Fibroblast of skin of scalp (primary cell): Measurements from ENCODE around the gene PSMB1.
"Not testable (repeated sequence)": the region's sequence is repeated elsewhere in the genome, so short reads cannot be mapped to it uniquely, and the experiment has no call there.

ENCODE experiments used
- DNase-seq: peaks from one replicate; pipeline ENCODE4 v3.0.0-alpha.2; 2013

Gene PSMB1

GRCh38 chr6:170502268-170502667 lies 50.8 kb downstream of the PSMB1 start:
- not testable (repeated sequence) for DNase-seq

DNA sequence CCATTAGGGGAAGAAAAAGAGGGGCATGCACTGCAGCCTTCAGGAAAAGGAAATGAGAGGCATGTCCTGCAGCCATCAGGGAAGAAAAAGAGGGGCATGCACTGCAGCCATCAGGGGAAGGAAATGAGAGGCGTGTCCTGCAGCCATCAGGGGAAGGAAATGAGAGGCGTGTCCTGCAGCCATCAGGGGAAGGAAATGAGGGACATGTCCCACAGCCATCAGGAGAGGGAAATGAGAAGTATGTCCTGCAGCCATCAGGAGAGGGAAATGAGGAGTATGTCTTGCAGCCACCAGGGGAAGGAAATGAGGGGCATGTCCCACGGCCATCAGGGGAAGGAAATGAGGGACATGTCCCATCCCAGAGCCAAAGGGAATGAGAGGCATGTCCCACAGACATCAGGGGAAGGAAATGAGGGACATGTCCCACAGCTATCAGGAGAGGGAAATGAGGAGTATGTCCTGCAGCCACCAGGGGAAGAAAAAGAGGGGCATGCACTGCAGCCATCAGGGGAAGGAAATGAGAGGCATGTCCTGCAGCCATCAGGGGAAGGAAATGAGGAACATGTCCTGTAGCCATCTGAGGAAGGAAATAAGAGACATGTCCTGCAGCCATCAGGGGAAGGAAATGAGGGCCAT lies 52.0 kb downstream of the PSMB1 start:
- DNase-seq: no peak

- DNase-seq: peak; percentile 7
Measured at GRCh38 chr6:170497841-170498301, 55.2 kb downstream of the PSMB1 start.

GRCh38 chr6:170493354-170493753 lies 59.8 kb downstream of the PSMB1 start:
- no peak for DNase-seq

DNA sequence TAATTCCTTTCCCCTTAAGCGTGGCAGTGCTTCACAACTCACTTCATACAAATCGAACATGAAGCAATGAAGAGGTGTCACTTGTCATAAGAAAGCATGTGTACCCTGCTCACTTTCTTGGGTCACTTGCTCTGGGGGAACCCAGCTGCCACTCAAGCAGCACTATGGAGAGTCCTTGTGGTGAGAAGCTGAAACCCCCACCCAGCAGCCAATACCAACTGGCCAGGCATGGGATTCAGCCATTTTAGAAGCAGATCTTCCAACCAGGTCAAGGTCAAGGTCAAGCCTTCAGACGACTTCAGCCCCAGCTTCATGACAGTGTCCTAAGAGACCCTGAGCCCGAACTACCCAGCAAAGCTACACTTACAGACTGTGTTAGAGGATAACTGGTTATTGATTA lies 62.8 kb downstream of the PSMB1 start:
- DNase-seq: no peak

- DNase-seq: peak; percentile 8
Measured at GRCh38 chr6:170489836-170490235, 63.3 kb downstream of the PSMB1 start.

DNA sequence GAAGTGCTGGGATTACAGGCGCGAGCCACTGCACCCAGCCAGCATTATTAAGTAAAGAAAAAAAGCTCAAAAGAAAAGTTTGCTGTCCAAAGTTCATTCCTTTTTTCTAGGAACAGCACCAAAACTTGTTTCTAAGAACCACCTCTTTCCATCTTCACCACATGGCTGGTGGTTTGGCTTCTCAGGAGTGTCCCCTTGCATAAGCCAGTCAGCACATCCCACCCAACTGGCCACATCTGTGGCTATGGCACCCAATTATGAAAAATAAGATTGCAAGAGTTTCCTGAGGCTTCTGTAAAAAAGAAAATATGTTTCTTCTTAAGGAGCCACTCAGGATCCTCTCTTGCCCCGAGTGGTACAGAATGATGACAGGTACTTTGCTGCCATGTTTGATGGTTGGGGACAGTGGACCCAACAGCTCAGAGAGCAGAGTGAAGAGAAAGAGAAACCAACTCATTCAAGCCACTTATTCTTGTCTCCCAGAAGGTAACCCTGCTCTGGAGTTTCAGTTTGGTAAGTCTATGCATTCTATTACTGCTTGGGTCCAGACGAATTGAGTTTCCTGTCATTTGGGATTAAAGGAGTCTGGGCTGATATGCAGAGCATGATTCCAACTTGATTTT lies 65.3 kb downstream of the PSMB1 start:
- DNase-seq: no peak

GRCh38 chr6:170485159-170485558 lies 67.9 kb downstream of the PSMB1 start:
- peak; percentile 27 for DNase-seq
